Stimulated activated CD4-positive, alpha-beta T cell treated with anti-CD3 and anti-CD28 coated beads, Interleukin-12 subunit alpha, Interleukin-12 subunit beta, amount 100 ng/mL, for 4 hours (primary cell): ENCODE data around the gene ADRB2.

Experiments used
- DNase-seq: peaks from one replicate; pipeline ENCODE4 v3.0.0-alpha.2; 2020

Gene ADRB2

DNA sequence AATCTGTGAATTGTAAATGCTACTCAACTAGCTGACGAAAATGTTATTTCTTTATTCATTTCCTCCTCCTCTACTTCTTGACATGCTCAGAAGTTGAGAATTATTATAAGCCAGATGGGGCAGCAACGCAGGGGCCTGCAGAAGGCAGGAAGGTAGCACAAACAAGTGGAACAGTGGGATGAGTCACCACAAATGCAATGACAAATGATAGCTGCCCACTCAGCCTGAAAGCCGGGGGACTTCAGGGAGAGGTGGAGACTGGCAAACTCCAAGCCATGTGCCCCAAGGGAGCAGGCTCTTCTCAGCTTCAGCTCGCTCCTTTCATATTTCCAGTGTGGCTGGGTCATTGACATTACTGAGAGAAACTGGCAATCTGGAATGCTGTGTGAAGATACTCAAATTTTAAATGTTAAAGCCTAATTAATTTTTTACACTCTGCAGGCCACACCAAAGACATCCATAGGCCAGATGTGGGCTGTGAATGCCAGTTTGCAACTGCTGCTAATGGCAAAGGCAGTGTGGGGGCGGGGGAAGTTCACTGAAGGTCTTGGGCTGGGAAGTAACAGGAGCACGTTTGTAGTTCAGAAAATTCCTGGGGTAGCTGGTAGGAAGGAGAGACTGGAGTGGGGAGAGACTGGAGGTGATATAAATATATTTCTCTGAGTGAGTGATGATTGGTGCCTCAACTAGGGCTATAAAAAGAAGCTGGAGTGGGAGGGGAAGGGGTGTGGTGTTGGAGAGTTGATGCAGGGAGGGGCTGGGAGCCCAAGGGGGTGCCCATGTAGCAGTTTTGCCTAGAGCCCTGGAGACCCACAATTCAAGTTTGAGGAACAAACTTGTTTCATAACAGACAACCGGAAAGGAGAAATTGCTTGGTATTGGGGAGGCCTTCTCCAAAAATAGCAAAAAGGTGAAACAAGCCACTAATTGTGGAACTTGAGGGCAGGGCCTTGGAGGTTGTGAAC, 20.8 kb upstream of the ADRB2 start:
- DNase-seq, result no peak

DNA sequence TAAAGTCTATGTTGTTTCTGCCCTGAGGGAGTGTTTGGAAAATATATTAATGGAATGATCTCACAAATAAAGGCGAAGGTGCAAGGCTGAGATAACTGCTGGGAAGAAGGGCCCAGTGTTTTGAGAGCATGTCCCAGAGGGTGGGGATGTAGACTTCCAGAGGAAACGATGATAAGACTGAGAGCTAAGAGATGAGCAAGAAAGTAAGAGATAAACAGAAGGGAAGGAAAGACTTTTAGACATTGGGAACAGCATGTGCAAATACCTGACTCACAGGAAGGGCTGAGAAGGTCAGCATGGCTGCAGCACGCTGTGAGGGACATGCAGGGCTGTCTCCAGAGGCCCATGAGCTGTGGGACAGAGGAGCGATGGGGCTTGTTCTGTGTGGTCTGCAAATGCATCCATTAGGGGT, 19.9 kb upstream of the ADRB2 start:
- DNase-seq, result no peak

DNA sequence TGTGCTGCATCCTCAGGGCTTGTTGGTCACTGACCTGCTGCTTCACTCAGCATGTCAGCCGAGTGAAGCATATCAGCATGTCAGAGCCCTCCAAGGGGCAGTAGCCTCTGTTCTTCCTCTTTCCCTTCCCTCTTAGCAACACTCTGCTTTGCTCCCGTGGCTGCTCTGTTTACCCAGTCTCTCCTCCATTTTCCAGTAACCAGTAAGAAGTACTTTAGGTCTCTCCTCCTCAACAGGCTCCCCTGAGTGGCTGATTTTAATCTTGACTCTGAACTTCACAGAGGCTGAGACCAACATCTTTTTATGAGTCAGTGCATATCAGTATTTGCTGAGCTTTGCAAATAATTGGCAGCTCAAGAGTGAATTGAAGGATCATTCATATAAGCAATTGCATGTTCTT, 18.6 kb upstream of the ADRB2 start:
- DNase-seq, result no peak

DNA sequence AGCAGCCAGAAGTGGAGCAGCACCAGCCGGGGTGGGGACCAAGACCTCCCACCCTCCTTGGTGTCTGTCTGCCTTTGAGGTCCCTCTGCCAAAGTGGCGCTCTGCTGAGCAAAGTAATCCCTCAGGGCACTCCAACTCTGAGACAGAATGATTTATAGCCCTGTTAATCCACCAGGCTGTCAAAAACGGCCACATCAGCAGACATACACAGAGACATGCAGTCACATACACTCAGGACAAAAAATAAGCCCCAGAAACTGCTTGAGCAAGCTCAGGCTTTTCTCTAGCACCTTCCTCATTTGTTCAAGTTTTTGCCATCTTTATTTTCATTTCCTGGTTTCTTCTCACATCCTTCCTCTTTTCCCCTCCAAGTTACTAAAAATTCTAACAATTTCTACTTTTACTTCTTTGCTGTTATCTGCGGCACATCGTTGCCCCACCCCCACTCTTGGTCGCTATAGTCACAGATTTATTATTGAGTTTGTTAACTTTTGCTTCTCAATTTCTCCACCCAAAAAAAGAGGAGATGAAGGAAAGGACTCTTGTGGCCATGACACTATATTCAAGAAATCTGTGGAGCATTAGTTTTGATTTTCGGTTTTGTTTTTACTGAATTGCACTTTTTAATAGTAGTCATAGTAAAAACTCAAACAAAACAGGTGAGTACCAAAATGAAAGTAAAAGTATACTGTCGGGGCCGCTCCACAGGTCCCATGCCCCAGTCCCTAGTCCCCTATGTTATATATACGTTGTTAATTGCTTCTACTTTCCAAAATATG, 17.4 kb upstream of the ADRB2 start:
- no peak for DNase-seq

DNA sequence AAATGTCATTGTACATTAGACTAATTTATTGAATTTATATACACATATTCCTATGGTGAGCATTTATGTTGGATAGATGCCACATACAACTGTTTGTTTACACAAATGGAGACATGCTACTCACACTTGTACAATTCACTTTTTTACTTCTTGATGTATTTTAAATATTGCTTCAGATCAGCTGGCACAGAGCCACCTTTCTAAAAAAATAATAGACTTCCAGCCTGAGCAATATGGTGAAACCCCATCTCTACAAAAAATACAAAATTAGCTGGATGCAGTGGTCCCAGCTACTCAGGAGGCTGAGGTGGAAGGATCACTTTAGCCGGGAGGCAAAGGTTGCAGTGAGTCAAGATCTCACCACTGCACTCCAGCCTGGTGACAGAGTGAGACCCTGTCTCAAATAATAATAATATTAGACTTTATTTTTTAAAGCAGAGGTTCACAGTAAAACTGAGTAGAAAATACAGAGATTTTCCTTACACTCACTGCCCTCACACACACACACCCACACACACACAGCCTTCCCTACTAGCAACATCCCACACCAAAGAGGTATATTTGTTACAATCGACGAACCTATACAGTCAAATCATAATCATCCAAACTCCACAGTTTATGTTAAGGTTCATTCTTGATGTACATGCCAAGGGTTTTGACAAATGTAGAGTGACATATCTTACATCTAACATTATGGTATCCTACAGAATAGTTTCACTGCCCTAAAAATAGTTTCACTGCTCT, 16.5 kb upstream of the ADRB2 start:
- DNase-seq, result no peak

DNA sequence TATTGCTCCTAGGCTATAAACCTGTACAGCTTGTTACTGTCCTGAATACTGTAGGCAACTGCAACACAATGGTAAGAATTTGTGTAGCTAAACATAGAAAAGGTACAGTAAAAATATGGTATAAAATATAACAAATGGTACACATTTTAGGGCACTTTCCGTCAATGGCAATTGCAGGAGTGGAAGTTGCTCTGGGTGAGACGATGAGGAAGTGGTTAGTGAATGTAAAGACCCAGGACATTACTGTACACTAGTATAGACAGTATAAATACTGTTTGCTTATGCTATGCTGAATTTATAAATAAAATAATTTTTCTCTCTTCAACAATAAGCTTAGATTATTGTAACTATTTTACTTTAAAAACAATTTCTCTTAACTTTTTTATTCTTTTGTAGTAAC, 15.6 kb upstream of the ADRB2 start:
- DNase-seq, result no peak

DNA sequence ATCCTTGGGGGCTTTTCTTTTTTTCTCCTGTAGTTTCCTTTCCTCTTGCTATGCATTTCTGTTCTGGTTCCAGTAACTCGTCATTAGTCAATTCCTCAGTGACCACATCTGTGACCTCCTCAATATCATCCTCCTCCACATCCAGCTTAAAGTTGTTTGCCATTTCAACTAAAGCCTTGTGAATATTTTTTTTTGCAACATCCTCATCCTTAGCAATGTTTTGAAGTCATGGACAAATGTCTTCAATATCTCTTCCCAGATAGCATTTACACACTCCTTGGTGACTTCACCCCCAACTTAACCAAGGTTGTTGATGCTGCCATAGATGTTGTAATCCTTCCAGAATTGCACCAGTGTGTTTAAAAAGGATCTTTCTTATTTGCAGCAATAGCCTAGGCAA, 14.7 kb upstream of the ADRB2 start:
- no peak for DNase-seq

DNA sequence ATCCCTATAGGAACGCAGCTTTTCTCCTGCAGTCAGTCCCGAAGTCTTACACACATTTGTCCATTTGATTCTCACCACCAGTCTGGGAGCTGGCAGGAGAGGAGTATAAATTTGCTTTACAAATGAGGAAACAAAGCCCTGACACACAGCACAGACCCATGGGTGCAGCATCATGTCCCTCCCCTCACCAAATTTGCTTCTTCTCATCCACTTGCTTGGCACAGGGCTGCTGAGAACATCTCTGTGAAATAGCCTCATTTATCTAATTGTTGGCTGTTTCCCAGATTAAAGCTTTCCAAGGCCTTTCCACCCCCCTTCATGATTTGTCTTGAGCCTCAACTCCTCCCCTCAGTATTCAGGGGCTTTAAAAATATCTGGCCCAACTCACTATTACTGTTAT, 11.3 kb upstream of the ADRB2 start:
- no peak for DNase-seq

DNA sequence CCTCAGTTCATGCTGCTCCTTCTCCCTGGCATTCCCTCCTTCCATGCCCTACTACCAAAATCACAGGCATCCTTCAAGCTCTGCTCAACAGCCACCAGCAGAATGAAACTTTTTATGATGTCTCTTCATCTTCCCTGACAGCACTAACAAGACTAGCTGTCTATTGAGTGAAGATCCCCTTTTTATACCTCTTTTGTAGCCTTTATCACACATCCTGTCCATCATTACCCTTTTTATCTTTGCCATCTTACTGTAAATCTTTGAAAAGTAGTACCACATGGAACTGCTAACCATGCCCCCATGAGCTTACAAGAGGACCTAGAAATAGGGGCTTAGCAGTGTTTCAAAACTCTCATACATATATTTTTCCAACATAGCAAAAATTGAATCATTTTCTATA, 10.8 kb upstream of the ADRB2 start:
- DNase-seq, result no peak

DNA sequence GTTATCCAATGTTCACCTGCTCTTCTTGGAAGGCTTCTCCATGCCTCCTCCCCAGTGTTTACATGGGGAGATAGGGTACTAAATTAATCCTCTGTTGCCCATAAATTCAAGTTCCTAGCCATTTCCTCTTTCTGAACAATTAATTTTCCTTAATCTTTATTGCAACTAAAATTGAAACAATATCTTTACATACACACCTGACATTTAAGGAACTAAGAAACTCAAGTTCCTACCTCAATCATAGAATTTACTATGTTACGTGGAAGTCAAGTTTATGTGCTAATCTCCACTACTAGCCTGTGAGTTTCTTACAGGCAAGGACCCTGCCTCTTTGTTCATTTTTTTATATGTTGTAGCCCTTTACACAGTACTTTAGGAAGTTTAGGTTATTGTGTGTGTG, 10.1 kb upstream of the ADRB2 start:
- DNase-seq, result no peak

DNA sequence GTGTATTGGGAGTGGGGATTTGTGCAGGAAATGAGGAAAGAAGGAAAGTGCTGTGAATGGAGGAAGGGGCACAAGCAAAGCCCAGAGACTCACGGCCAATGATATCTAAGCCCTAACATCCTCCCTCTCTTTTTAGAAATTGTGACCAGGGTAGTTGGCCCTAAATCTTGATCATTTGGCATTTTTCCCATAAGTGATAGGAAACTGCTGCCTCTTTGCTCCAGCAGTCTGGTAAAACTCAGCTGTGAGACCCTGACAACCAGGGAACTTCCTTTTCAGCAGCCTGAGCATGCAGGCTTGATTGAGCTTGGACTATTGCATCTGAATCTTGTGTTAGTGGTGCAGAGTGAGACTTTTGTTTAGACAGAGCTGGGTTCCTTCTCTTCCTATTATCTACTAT, 9.6 kb upstream of the ADRB2 start:
- DNase-seq, result no peak

DNA sequence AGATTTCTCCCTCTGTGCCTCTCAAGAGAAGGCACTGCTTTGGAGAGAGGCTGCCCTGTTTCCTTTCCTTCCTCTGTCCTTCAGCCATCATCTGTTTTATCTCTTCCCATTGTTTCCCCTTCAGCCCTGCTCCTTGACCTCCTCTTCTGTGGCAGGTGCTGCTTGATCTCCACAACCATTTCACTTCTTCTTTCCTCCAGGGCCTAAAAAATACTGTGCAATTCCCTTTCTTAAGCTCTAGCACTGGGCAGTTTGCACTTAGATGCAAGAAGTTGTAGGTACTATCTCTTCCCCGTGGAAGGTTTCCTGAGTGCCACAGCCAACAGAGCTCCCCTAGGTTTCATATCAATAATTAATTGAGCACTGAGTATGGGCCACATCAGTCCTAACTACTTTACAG, 8.8 kb upstream of the ADRB2 start:
- DNase-seq, result no peak

DNA sequence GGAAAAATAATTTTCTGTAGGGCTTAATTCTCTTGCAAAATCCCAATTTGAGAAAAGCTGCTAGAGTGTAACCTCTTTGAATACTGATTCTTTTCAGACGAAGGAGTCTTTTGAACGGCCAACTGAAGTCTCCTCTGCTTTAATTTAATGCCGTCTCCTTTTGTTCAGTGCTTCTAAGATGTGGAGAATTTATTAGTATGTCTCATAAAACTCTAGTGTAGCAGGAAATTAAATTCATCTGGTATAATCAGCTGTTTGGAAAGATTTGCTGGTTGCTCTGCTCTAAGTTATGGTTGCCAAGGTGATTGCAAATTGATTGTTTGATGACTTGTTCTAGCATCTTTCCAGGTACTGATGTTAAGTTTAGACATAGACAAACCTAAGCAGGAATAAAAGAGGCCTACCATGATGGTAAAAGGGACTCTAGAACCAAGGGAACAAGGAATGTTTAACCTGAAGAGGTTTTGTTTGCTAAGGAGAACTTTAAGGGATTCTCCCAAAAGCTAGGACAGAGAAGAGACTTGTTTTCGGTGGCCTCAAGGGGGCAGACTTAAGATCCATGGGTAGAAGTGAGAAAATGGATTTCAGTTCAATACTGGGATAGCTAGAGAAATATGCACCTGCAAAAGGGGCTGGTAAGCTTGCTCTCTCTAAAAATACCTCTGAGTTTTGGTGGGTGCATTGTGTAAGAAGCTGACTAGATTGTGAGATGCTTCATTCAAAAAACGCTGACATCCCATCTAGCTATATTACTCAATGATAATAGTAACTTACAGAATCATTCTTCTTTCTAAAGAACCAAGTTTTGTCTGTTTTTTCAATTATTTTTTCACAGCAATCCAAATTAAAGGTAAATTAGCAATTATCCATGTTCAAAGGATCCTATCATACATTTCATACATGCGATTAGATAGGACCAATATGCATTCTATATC, 5.7 kb upstream of the ADRB2 start:
- no peak for DNase-seq

DNA sequence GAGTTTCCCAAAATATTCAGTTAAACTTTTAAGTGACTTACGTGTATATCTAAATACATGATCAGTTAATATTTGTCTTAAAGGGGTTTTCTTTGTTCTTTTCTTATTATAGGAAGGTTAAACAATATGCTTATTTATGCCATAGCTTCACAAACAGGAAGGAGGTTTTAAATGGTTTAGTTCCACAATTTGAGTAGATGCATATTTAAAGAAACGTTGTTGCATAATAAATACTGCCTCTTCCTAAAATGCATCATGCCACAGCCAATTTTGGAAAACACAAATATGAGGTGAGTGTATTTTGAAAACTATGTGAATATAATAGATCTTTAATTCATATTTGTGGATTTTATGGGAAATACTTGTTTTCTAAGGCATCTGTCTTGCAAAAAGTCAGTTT, 2.5 kb upstream of the ADRB2 start:
- no peak for DNase-seq

DNA sequence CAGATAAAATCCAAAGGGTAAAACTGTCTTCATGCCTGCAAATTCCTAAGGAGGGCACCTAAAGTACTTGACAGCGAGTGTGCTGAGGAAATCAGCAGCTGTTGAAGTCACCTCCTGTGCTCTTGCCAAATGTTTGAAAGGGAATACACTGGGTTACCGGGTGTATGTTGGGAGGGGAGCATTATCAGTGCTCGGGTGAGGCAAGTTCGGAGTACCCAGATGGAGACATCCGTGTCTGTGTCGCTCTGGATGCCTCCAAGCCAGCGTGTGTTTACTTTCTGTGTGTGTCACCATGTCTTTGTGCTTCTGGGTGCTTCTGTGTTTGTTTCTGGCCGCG, 727 bp upstream of the ADRB2 start:
- DNase-seq, result no peak

DNA sequence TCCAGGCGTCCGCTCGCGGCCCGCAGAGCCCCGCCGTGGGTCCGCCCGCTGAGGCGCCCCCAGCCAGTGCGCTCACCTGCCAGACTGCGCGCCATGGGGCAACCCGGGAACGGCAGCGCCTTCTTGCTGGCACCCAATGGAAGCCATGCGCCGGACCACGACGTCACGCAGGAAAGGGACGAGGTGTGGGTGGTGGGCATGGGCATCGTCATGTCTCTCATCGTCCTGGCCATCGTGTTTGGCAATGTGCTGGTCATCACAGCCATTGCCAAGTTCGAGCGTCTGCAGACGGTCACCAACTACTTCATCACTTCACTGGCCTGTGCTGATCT, 294 bp downstream of the ADRB2 start:
- no peak for DNase-seq

DNA sequence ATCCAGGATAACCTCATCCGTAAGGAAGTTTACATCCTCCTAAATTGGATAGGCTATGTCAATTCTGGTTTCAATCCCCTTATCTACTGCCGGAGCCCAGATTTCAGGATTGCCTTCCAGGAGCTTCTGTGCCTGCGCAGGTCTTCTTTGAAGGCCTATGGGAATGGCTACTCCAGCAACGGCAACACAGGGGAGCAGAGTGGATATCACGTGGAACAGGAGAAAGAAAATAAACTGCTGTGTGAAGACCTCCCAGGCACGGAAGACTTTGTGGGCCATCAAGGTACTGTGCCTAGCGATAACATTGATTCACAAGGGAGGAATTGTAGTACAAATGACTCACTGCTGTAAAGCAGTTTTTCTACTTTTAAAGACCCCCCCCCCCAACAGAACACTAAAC, 1.3 kb downstream of the ADRB2 start:
- no peak for DNase-seq

DNA sequence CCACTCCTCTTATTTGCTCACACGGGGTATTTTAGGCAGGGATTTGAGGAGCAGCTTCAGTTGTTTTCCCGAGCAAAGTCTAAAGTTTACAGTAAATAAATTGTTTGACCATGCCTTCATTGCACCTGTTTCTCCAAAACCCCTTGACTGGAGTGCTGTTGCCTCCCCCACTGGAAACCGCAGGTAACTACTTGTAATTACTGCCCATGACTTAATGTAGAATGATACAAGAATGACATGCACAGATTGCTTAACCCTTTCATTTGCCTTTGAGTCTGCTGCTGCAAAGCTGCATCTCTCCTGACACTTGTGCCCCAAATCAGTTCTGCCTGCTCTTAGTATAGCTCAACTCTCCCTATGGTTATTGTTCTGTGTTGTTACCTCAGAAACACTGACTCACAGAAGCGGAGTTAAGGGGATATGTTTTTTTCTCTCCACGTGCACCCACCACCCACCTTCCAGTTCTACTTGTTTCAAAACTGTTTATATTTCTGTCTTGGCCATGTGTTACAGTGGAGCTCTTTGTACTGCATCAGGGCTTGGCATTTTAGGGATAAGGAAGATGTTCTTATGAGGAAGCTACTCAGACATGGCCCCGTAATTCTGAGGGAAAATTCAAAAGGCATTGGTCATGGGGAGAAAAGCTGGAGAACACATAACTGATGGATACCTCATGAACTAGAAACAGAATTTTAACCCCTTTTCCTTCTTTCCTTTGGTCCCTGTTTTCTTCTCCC, 2.3 kb downstream of the ADRB2 start:
- no peak for DNase-seq

DNA sequence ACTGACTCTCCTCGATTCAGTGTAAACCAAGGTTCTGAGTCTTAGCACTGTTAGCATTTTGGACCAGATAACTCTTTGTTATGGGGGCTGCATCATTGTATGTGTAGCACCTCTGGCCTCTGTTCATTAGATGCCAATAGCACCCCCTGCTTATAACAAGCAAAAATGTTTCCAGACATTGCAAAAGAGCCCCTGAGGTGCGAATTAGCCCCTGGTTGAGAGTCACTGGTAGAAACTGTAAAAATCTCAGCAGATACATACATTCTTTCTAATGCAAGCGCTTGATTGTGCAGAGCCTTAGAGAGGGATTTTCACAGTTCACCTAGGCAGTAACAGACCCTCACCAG, 2.8 kb downstream of the ADRB2 start:
- no peak for DNase-seq

DNA sequence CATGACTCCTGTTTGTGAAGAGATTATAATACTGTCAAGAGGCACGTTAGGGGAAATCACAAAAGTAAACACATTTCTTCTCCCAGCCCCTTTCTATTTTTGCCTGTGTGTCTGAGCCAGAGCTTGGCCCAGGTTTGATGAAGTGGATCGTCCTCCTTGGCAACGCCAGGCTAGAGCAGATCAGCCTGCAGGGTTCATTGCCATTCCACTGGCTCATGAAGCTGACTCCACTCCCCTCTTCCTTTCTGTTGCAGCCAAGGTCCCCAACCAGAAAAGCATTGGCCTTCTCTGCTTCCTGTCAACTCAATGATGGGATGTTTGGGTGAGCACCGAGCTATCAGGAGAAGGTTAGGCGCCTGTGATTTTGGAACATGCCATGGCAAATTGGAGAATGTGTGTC, 3.3 kb downstream of the ADRB2 start:
- no peak for DNase-seq

DNA sequence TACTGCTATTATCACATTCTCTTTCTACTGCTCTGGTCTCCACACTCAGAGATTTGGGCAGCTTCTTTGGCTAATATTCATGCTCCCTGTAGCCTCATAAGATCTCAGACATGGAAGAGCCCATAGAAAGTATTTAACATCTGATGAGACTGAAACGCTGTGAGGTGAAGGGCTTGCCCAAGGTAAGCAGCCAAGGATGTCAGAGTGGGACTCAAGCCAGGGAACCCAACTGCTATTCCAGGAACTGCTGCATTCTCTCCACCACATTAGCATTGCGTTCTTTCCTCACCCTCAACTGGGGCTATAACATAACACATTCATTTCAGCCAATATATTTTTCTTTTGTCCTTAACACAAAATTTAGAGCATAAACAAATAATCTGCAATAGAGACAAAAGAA, 3.8 kb downstream of the ADRB2 start:
- DNase-seq, result no peak
